ENCODE measurements around the gene CTNND2. TPM values are rescaled to one million over a fixed set of nuclear protein-coding genes. Genes with fewer than 3 reads are reported as not detected.

Gene CTNND2
- total RNA-seq, 1 experiment from 2014 or later: 7.0 TPM

DNA sequence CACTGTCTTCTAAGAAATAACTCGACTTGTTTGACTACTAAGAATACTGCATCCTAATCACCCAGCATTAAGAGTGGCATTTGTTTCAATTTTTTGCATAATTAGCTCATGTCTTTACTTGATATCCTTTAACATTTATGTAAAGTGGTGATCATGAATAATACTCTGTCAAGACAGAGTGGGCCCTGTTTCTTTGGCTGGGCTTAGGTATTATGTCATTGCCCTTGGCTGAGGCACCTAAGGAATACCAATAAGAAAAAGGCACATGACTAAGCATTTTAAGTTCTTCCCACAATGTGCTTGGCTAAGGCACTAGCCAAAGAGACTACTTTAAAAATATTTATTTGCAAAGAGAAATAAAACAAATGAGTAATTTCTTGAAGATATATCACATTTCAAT is 308.1 kb downstream of the CTNND2 start:
- H3K4me1 Mint-ChIP-seq: peaks cover 22 to 30% of the 10 kb centered on the region in 2 experiments
- no CpG with 5 or more reads among the region's 1 CpG for WGBS (ENCODE audit: extremely low coverage, insufficient read length, low lambda C conversion rate)
- no peaks in the 10 kb centered on the region for H3K9me3 ChIP-seq (ENCODE audit: control insufficient read depth, low read depth, low read length)

More for the DNA sequence above, 308.1 kb downstream of the CTNND2 start:
- Mint-ChIP-seq H3K4me3 (no peak overlapping the region), H3K27ac (no peak overlapping the region), H3K36me3 (ENCODE audit: insufficient read depth in 1 of 3, low read depth in 3 of 3) (peaks cover 0 to 4% (median 0%) of the 10 kb centered on the region in 3 experiments; a peak in 1 of 7 replicates), H3K27me3 (ENCODE audit: low read depth) (no peaks in the 10 kb centered on the region), H3K9me3 (peaks cover 0 to 4% of the 10 kb centered on the region in 2 experiments; a peak in 1 of 5 replicates)
- no peak overlapping the region for H2BK20ac ChIP-seq (ENCODE audit: low read depth, low read length, poor library complexity, severe bottlenecking)
- H2BK15ac ChIP-seq (ENCODE audit: low read depth, low read length): no peak overlapping the region
- H2AFZ ChIP-seq (ENCODE audit: low read length): no peak overlapping the region
- no peak overlapping the region for H2AK5ac ChIP-seq (ENCODE audit: insufficient read length, low read length)
- no peak overlapping the region for H2BK120ac ChIP-seq (ENCODE audit: low read depth, low read length, poor library complexity, severe bottlenecking)
- DNase-seq: no peak
- H3K79me2 ChIP-seq (ENCODE audit: insufficient read depth, low read length): no peaks in the 10 kb centered on the region
- no peaks in the 10 kb centered on the region for H3K23me2 ChIP-seq (ENCODE audit: insufficient read length, low read depth, low read length, poor library complexity, severe bottlenecking)
- H3K14ac ChIP-seq (ENCODE audit: insufficient read depth, low read length): no peak overlapping the region
- no peak overlapping the region for H3K23ac ChIP-seq (ENCODE audit: insufficient read length, low read depth, low read length)
- no peak overlapping the region for H3K4ac ChIP-seq (ENCODE audit: low read depth, low read length)
- H2BK12ac ChIP-seq (ENCODE audit: insufficient read length, low read depth, low read length): no peak overlapping the region
- H4K8ac ChIP-seq (replicated peaks; ENCODE audit: insufficient read length, low read depth, low read length): no peak overlapping the region
- H3K9ac ChIP-seq (ENCODE audit: extremely low read depth, insufficient read length, low read length): no peak overlapping the region
- H3T11ph ChIP-seq (ENCODE audit: low read length): no peak overlapping the region
- H4K20me1 ChIP-seq (ENCODE audit: control insufficient read depth, insufficient read depth, insufficient read length): no peaks in the 10 kb centered on the region
- no peaks in the 10 kb centered on the region for H3K79me1 ChIP-seq (ENCODE audit: insufficient read depth, low read depth, low read length, poor library complexity, severe bottlenecking)
- H3K4me1 ChIP-seq (ENCODE audit: insufficient read depth, low read length): peaks cover 6% of the 10 kb centered on the region; the same call in 1 of the 2 replicates
- no peak overlapping the region for H3K56ac ChIP-seq (ENCODE audit: insufficient read length, low read depth, low read length)
- H3K27me3 ChIP-seq (ENCODE audit: insufficient read depth, low read length): no peaks in the 10 kb centered on the region
- TF ChIP-seq, protein P1, sequence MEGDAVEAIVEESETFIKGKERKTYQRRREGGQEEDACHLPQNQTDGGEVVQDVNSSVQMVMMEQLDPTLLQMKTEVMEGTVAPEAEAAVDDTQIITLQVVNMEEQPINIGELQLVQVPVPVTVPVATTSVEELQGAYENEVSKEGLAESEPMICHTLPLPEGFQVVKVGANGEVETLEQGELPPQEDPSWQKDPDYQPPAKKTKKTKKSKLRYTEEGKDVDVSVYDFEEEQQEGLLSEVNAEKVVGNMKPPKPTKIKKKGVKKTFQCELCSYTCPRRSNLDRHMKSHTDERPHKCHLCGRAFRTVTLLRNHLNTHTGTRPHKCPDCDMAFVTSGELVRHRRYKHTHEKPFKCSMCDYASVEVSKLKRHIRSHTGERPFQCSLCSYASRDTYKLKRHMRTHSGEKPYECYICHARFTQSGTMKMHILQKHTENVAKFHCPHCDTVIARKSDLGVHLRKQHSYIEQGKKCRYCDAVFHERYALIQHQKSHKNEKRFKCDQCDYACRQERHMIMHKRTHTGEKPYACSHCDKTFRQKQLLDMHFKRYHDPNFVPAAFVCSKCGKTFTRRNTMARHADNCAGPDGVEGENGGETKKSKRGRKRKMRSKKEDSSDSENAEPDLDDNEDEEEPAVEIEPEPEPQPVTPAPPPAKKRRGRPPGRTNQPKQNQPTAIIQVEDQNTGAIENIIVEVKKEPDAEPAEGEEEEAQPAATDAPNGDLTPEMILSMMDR (conservative IDR thresholded peaks at IDR 0.05): no peak
- H2BK5ac ChIP-seq (ENCODE audit: insufficient read length, low read length): no peak overlapping the region
- no peak overlapping the region for H4K91ac ChIP-seq (ENCODE audit: insufficient read length, low read depth, low read length)
- H3K4me2 ChIP-seq (ENCODE audit: insufficient read depth, insufficient read length, low read length): no peak overlapping the region
- H3K27ac ChIP-seq (ENCODE audit: insufficient read length, low read depth, low read length): no peak overlapping the region
- H4K5ac ChIP-seq (ENCODE audit: insufficient read length, low read depth, low read length): no peak overlapping the region
- no peak overlapping the region for H3K18ac ChIP-seq (ENCODE audit: insufficient read length, low read depth, low read length)
